Prostate gland (tissue), 2 donors: ENCODE measurements around the gene BRPF1.

Experiments
- POLR2A ChIP-seq: fragments of 450-650 bp; IDR thresholded peaks from one replicate; pipeline ENCODE4 v1.6.1; 2016; ENCODE audit warnings: antibody characterized with exemption, mild to moderate bottlenecking
- TF ChIP-seq, protein P1 (sequence below), 4 experiments: fragments of 200-600 bp in 2 of 4; fragments of 450-650 bp in 2 of 4; sonication (generic) in 2 of 4; IDR thresholded peaks; 1 replicate in 3 of 4; 2 replicates in 1 of 4; pipeline ENCODE4 v1.5.1; 2016 to 2019; ENCODE audit warnings: antibody characterized with exemption in 4 of 4, mild to moderate bottlenecking in 2 of 4, moderate library complexity in 2 of 4

- TF ChIP-seq, protein P1, sequence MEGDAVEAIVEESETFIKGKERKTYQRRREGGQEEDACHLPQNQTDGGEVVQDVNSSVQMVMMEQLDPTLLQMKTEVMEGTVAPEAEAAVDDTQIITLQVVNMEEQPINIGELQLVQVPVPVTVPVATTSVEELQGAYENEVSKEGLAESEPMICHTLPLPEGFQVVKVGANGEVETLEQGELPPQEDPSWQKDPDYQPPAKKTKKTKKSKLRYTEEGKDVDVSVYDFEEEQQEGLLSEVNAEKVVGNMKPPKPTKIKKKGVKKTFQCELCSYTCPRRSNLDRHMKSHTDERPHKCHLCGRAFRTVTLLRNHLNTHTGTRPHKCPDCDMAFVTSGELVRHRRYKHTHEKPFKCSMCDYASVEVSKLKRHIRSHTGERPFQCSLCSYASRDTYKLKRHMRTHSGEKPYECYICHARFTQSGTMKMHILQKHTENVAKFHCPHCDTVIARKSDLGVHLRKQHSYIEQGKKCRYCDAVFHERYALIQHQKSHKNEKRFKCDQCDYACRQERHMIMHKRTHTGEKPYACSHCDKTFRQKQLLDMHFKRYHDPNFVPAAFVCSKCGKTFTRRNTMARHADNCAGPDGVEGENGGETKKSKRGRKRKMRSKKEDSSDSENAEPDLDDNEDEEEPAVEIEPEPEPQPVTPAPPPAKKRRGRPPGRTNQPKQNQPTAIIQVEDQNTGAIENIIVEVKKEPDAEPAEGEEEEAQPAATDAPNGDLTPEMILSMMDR (IDR thresholded peaks at IDR 0.05): no peak
- TF ChIP-seq POLR2A: no peak
Measured at GRCh38 chr3:9743548-9743947, 12.0 kb downstream of the BRPF1 start.
